ENCODE measurements around the gene RSPH6A. TPM values are rescaled to one million over a fixed set of nuclear protein-coding genes. Genes with fewer than 3 reads are reported as not detected.

RSPH6A gene
- total and polyA plus RNA-seq, 2 of the 4 experiments (the other 2 are of a cell fraction) = under 0.01 to 0.09 TPM

GRCh38 chr19:45809643-45810159 is 5.4 kb downstream of the RSPH6A start:
- H2BK5ac ChIP-seq (ENCODE audit: low read depth, low read length, poor library complexity, severe bottlenecking) = peak overlapping the region; percentile 72
- TF ChIP-seq ELK1 (IDR thresholded peaks at IDR 0.05; ENCODE audit: borderline replicate concordance, low read depth, low read length) (no peak), NFE2L2 (IDR thresholded peaks at IDR 0.05; ENCODE audit: low read depth, low read length) (peak; percentile 97), CEBPB (IDR thresholded peaks at IDR 0.05; ENCODE audit: low read depth, low read length) (peak; percentile 34; the same call in 1 of the 2 replicates), USF2 (IDR thresholded peaks at IDR 0.05; ENCODE audit: low read depth, low read length) (no peak), FOS (IDR thresholded peaks at IDR 0.05; ENCODE audit: low read depth, low read length) (peak; percentile 75), MAFK (IDR thresholded peaks at IDR 0.05; ENCODE audit: low read depth, low read length) (peak; percentile 99)
- H4K5ac ChIP-seq (ENCODE audit: low read depth, low read length) = no peak overlapping the region; the same call in 1 of the 2 replicates
- H2AFZ ChIP-seq (replicated peaks; ENCODE audit: low read length, poor library complexity) = peak overlapping the region; percentile 29
- H2AK5ac ChIP-seq (ENCODE audit: low read depth, low read length) = no peak overlapping the region
- H3K18ac ChIP-seq (ENCODE audit: low read depth, low read length) = no peak overlapping the region
- H3K36me3 ChIP-seq (ENCODE audit: control insufficient read depth, insufficient read depth, low read length) = peaks cover 3% of the 10 kb centered on the region; the same call in 1 of the 2 replicates
- no peaks in the 10 kb centered on the region for H4K20me1 ChIP-seq (ENCODE audit: insufficient read depth, low read length)
- no peak overlapping the region; the same call in 1 of the 2 replicates for H4K91ac ChIP-seq (ENCODE audit: insufficient read depth, low read depth, low read length)
- ChIA-PET POLR2A (ENCODE audit: unreplicated experiment) (no interaction called here), CTCF (interaction anchor here (0.7 kb wide), 1 partner anchor 10 kb away, joined by 3 read pairs; no protein-coding TSS in a partner anchor)
- peak overlapping the region; percentile 73 for H3K4ac ChIP-seq (ENCODE audit: low read depth, low read length)
- H2AK9ac ChIP-seq (replicated peaks; ENCODE audit: low read depth, low read length, poor library complexity) = no peak overlapping the region
- H3K14ac ChIP-seq (replicated peaks; ENCODE audit: low read depth, low read length) = peak overlapping the region; percentile 34
- in situ Hi-C loops (cut with MboI; ENCODE audit: low sequenced_read_pairs) (no loop called here), dilution Hi-C loops (cut with HindIII; ENCODE audit: low sequenced_read_pairs, unreplicated experiment) (no loop called here), intact Hi-C loops (cut with micrococcal nuclease) (no loop called here)
- peak overlapping the region; percentile 79; the same call in 1 of the 2 replicates for H3K27ac ChIP-seq (ENCODE audit: insufficient read depth, low read length)
- H3K4me3 ChIP-seq (ENCODE audit: insufficient read depth, low read depth, low read length) = no peak overlapping the region
- BruUV-seq (replicated peaks) = no TSS peak
- H3K9ac ChIP-seq (ENCODE audit: low read depth, low read length) = no peak overlapping the region
- H3K4me2 ChIP-seq (ENCODE audit: low read depth, low read length) = peak overlapping the region; percentile 44
- no peaks in the 10 kb centered on the region for H3K79me1 ChIP-seq (ENCODE audit: low read depth in 1 of 2, low read length in 2 of 2)
- no peaks in the 10 kb centered on the region for H3K27me3 ChIP-seq (ENCODE audit: control insufficient read depth, insufficient read depth, low read length)
- H4K8ac ChIP-seq (ENCODE audit: low read depth in 2 of 2, low read length in 2 of 2) = peak overlapping the region in 1 of 2 experiments; percentile 79; a peak in 1 of 4 replicates
- peaks cover 8% of the 10 kb centered on the region for H3K9me1 ChIP-seq (ENCODE audit: insufficient read depth, low read length)
- H3K56ac ChIP-seq (ENCODE audit: extremely low read depth, insufficient read depth, low read length) = no peak overlapping the region
- peaks cover 4% of the 10 kb centered on the region for H3K9me3 ChIP-seq (ENCODE audit: control insufficient read depth, insufficient read depth, low read length)
- peak overlapping the region; percentile 23; the same call in 1 of the 2 replicates for H2BK20ac ChIP-seq (ENCODE audit: low read depth, low read length)
- H3K4me1 ChIP-seq (ENCODE audit: control insufficient read depth, insufficient read depth, low read length) = peaks cover 10% of the 10 kb centered on the region
- 0% methylated on average over 2 of the region's 7 CpGs; no CpG with 5 or more reads in 1 of the 2 experiments for WGBS, 2 experiments (ENCODE audit: extremely low coverage in 2 of 2, insufficient read length in 1 of 2)
- H2BK120ac ChIP-seq (ENCODE audit: low read depth, low read length) = peak overlapping the region; percentile 72
- DNase-seq (peak; percentile 83), ATAC-seq (ENCODE audit: low read depth) (peak; percentile 71)
- H3K23ac ChIP-seq (ENCODE audit: low read depth, low read length) = 0 out of 2 replicates have a peak overlapping the region, but pooled peaks have one; percentile 66
- H2BK15ac ChIP-seq (ENCODE audit: low read depth, low read length) = no peak overlapping the region; the same call in 2 of the 3 replicates

Measured in IMR-90 (cell line).